GM18526 (cell line): ENCODE data around the gene CFAP45.

Source experiments
- POLR2A ChIP-seq: IDR thresholded peaks from 3 replicates; pipeline ENCODE4 v1.6.1; 2011; ENCODE audit not compliant: insufficient read length; ENCODE audit errors: extremely low read depth

CFAP45 gene

GRCh38 chr1:159931101-159931794 is 31.3 kb upstream of the CFAP45 start:
- no peak for TF ChIP-seq POLR2A

GRCh38 chr1:159930634-159931033 is 30.7 kb upstream of the CFAP45 start:
- TF ChIP-seq POLR2A: no peak

GRCh38 chr1:159930216-159930615 is 30.3 kb upstream of the CFAP45 start:
- TF ChIP-seq POLR2A: no peak

GRCh38 chr1:159929155-159930051 is 29.4 kb upstream of the CFAP45 start:
- TF ChIP-seq POLR2A: no peak

- no peak for TF ChIP-seq POLR2A
Measured at GRCh38 chr1:159928491-159929050, 28.6 kb upstream of the CFAP45 start.

GRCh38 chr1:159927849-159928431 is 28.0 kb upstream of the CFAP45 start:
- no peak for TF ChIP-seq POLR2A

- TF ChIP-seq POLR2A: no peak
Measured at GRCh38 chr1:159927211-159927848, 27.4 kb upstream of the CFAP45 start.

- no peak for TF ChIP-seq POLR2A
Measured at GRCh38 chr1:159925719-159926078, 25.7 kb upstream of the CFAP45 start.

- peak; percentile 98 for TF ChIP-seq POLR2A
Measured at GRCh38 chr1:159924791-159925718, 25.1 kb upstream of the CFAP45 start, which contains the start of gene TAGLN2. Gene TAGLN2, minus strand, starts transcription at chr1:159925507. Its CDS starts 4,998 bp downstream, at chr1:159920509.

- no peak for TF ChIP-seq POLR2A
Measured at GRCh38 chr1:159924025-159924790, 24.2 kb upstream of the CFAP45 start.

GRCh38 chr1:159923203-159924024 is 23.4 kb upstream of the CFAP45 start:
- TF ChIP-seq POLR2A: peak; percentile 54

- no peak for TF ChIP-seq POLR2A
Measured at GRCh38 chr1:159922511-159923202, 22.7 kb upstream of the CFAP45 start.
